B cell (primary cell): ENCODE measurements around the gene CCDC160.

Experiments used
- CTCF ChIP-seq: fragments of 200-600 bp; IDR thresholded peaks from one replicate; pipeline ENCODE4 v1.8.0; 2022; ENCODE audit warnings: antibody characterized with exemption, mild to moderate bottlenecking
- EZH2 ChIP-seq: IDR thresholded peaks from 2 replicates; pipeline ENCODE4 v1.6.1; 2012; ENCODE audit warnings: borderline replicate concordance, low read depth, mild to moderate bottlenecking, moderate library complexity, low read length; ENCODE audit not compliant: insufficient read depth, poor library complexity, severe bottlenecking

DNA sequence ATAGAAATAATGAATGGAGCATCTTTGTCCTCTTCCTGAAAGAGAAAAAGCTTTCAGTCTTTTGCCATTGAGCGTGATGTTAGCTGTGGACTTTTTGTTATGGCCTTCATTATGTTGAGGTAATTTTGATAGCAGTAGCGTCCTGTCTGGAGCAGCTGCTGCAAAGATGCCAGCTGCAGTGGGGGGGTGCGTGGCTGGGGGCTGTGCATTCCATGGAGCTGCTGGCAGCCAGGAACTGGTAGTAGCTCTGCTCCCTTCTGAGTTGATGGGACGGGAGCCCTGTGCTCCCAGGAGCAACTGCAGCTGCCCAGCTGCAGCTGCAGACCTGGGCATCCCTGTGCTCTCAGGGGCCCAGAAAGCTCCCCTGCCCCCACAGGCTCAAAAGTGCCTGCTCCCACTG lies 50.4 kb downstream of the CCDC160 start:
- TF ChIP-seq CTCF (no peak), EZH2 (no peak)
